Common myeloid progenitor, CD34-positive (primary cell): Measurements from ENCODE around the gene TDG.

Experiments
- CTCF ChIA-PET: fragments of 350-600 bp; sonication (Branson Sonifier 250); formaldehyde crosslinking; loops from one replicate; lab custom pipeline; 2021; ENCODE audit warnings: antibody characterized with exemption; lab: Charles Lee
- POLR2A ChIA-PET: fragments of 350-600 bp; sonication (Branson Sonifier 250); formaldehyde crosslinking; loops from one replicate; lab custom pipeline; 2021; ENCODE audit warnings: antibody characterized with exemption; lab: Charles Lee
- DNase-seq, 3 donors: peaks; one replicate each; pipeline versions ENCODE4 v3.0.0 to v3.0.0-alpha.2; 2013
- H3K27ac ChIP-seq, 2 experiments: 1 replicate in 1 of 2; 2 replicates in 1 of 2; pipeline ENCODE4 v1.7.0; 2013; ENCODE audit warnings: inconsistent platforms in 2 of 2, low read length in 2 of 2, mild to moderate bottlenecking in 2 of 2, low read depth in 1 of 2, moderate library complexity in 1 of 2; ENCODE audit not compliant: severe bottlenecking in 2 of 2, insufficient read depth in 1 of 2, poor library complexity in 1 of 2
- H3K27me3 ChIP-seq, 5 experiments: replicated peaks in 2 of 5; 1 replicate in 3 of 5; 2 replicates in 2 of 5; pipeline versions ENCODE4 v1.6.1 to v1.7.0; 2013; ENCODE audit warnings: low read length in 4 of 5, mild to moderate bottlenecking in 2 of 5, moderate library complexity in 2 of 5, inconsistent platforms in 1 of 5; ENCODE audit not compliant: insufficient read depth in 5 of 5, control insufficient read depth in 4 of 5
- H3K36me3 ChIP-seq, 4 experiments: 1 replicate in 2 of 4; 2 replicates in 2 of 4; pipeline versions ENCODE4 v1.6.1 to v1.7.0; 2013; ENCODE audit warnings: low read length in 3 of 4, control low read depth in 1 of 4, mild to moderate bottlenecking in 1 of 4; ENCODE audit not compliant: control insufficient read depth in 4 of 4, insufficient read depth in 4 of 4
- H3K4me1 ChIP-seq, 4 experiments: 1 replicate in 3 of 4; 2 replicates in 1 of 4; pipeline versions ENCODE4 v1.6.1 to v1.7.1; 2013; ENCODE audit warnings: low read length in 3 of 4, mild to moderate bottlenecking in 3 of 4, control low read depth in 1 of 4, inconsistent platforms in 1 of 4, moderate library complexity in 1 of 4; ENCODE audit not compliant: control insufficient read depth in 4 of 4, insufficient read depth in 4 of 4; ENCODE audit errors: control extremely low read depth in 1 of 4
- H3K4me3 ChIP-seq, 7 experiments: 1 replicate in 4 of 7; 2 replicates in 3 of 7; pipeline versions ENCODE4 v1.5.1 to v1.7.0; 2013; ENCODE audit warnings: mild to moderate bottlenecking in 7 of 7, low read length in 6 of 7, moderate library complexity in 6 of 7, inconsistent platforms in 2 of 7, low read depth in 2 of 7, control low read depth in 1 of 7; ENCODE audit not compliant: insufficient read depth in 4 of 7, control insufficient read depth in 1 of 7; ENCODE audit errors: extremely low read depth in 1 of 7
- H3K9me3 ChIP-seq, 5 experiments: 1 replicate in 4 of 5; 2 replicates in 1 of 5; pipeline versions ENCODE4 v1.6.1 to v1.7.1; 2013; ENCODE audit warnings: low read length in 4 of 5, mild to moderate bottlenecking in 2 of 5, inconsistent platforms in 1 of 5, low read depth in 1 of 5, moderate library complexity in 1 of 5; ENCODE audit not compliant: control insufficient read depth in 4 of 5, insufficient read depth in 2 of 5; ENCODE audit errors: control extremely low read depth in 1 of 5
- WGBS: methylation state at CpG from one replicate; pipeline ENCODE4 v1.1.5; 2013; ENCODE audit not compliant: insufficient coverage; 5-methylcytosine and 5-hydroxymethylcytosine counted together

The TDG gene

GRCh38 chr12:103930034-103930786 is 35.5 kb upstream of the TDG start, which contains the start of gene HSP90B1:
HSP90B1 (plus strand) TSS chr12:103930410; CDS start chr12:103930516, 106 bp downstream.
- Histone ChIP-seq H3K27ac (peak within 1 kb of the TSS; percentile 99 to 100), H3K27me3 (no peaks in the 10 kb centered on the region), H3K4me1 (peaks cover 24 to 46% (median 34%) of the 10 kb centered on the region in 4 experiments), H3K9me3 (no peaks in the 10 kb centered on the region), H3K36me3 (peaks cover 5 to 30% (median 21%) of the 10 kb centered on the region in 4 experiments), H3K4me3 (peak within 1 kb of the TSS; percentile 47 to 99 (median 89))
- WGBS = 0% methylated on average over 34 of the region's 56 CpGs
- ChIA-PET POLR2A (interaction anchor here (0.6 to 3.1 kb wide), 19 partner anchors 8 to 1178 kb away, joined by 3 to 25 read pairs (median 4); partner anchors contain the start of genes NFYB, NT5DC3 and TDG), CTCF (interaction anchor here (0.9 to 3.0 kb wide), 5 partner anchors 8 to 46 kb away, joined by 3 to 11 read pairs (median 4); no protein-coding TSS in a partner anchor)
- DNase-seq = peak; percentile 100

DNA sequence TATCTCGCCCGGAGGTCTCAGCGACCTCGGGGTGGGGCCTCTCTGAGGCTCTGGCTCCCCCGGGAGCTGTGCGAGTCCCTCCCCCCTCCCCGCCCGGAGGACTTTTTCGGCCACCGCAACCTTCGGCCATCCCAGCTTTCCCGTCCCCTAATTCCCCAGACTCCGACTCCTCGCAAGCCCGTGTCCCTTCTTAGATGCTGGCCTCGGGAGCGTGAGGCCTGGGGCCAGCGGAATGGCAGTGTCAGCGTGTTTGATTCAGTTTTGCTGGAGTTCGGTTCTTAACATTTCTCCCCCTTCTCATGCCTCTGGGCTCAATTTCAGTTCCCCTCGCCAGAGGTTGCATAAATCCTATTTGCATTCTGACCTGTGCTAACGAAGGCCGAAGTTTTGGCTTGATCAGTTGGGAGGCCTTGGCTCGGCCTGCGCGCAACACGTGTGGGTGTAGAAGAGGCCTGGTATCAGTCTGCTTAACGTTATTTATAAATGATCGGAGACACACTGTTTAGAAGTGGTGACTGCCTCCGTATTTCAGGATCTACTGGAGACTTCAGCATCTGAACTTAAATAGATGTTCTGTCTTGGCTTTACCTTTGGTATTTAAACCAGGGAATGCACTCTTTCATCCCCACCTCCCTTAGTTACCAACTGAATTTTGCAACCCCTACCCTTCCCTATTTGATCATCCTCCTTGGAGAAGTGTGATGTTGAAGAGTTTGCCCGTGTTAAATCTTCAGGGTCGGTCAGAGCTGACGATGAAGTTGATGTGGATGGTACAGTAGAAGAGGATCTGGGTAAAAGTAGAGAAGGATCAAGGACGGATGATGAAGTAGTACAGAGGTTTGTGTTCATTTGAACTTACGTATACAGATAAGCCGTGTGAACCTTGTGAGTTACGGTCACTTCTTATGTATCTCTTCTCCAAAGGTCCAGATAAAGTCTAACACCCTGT is 34.6 kb upstream of the TDG start:
- H3K27me3 ChIP-seq = no peaks in the 10 kb centered on the region
- H3K36me3 ChIP-seq = peaks cover 8 to 38% (median 27%) of the 10 kb centered on the region in 4 experiments
- ChIA-PET POLR2A (interaction anchor here (0.6 to 3.1 kb wide), 4 partner anchors 24 to 384 kb away, joined by 3 to 25 read pairs (median 6); partner anchors contain the start of genes NT5DC3 and TDG), CTCF (interaction anchor here (1.0 to 3.0 kb wide), 3 partner anchors 9 to 12 kb away, joined by 4 to 11 read pairs (median 6); no protein-coding TSS in a partner anchor)
- WGBS = 2% methylated on average over 29 of the region's 37 CpGs
- H3K27ac ChIP-seq = peak overlapping the region; percentile 98 to 100
- peak overlapping the region; percentile 45 to 99 (median 89) for H3K4me3 ChIP-seq
- H3K9me3 ChIP-seq = no peaks in the 10 kb centered on the region
- H3K4me1 ChIP-seq = peaks cover 24 to 46% (median 34%) of the 10 kb centered on the region in 4 experiments
- DNase-seq = peak in 1 of 3 donors; percentile 21

- ChIA-PET CTCF (no interaction called here), POLR2A (no interaction called here)
- 100% methylated on average over 2 of the region's 2 CpGs for WGBS
- peak in 1 of 3 donors; percentile 20 for DNase-seq
- no peaks in the 10 kb centered on the region for H3K27me3 ChIP-seq
- peak overlapping the region in 1 of 2 experiments; percentile 100 for H3K27ac ChIP-seq
- no peaks in the 10 kb centered on the region for H3K9me3 ChIP-seq
- H3K4me3 ChIP-seq = peak overlapping the region in 1 of 7 experiments; percentile 4
- H3K4me1 ChIP-seq = peaks cover 20 to 43% (median 30%) of the 10 kb centered on the region in 4 experiments
- peaks cover 10 to 57% (median 38%) of the 10 kb centered on the region in 4 experiments for H3K36me3 ChIP-seq
These were observed 32.4 kb upstream of the TDG start for GRCh38 chr12:103933237-103933636.

DNA sequence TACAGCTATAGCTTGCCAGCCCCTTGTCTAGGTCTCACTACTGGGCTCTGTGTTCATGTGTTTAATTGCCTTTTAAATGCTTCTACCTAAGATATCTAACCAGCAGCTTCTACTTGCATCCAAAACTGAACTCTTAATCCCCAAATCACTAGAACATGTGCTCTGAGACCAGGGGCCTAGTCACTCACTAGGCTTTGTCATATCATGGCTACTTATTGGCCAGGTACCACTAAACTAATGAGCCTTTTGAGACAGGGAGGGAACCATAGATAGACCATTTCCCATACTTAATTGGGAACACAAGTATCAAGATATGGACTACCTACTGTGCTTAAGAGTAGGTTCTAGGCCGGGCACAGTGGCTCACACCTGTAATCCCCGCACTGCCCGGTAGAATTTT is 29.0 kb upstream of the TDG start:
- H3K27me3 ChIP-seq = no peaks in the 10 kb centered on the region
- H3K27ac ChIP-seq = no peak overlapping the region
- no peaks in the 10 kb centered on the region for H3K9me3 ChIP-seq
- WGBS = no CpG with 5 or more reads among the region's 3 CpGs
- H3K4me3 ChIP-seq = no peak overlapping the region
- ChIA-PET POLR2A (interaction anchor here (0.7 to 2.5 kb wide), 4 partner anchors 10 to 53 kb away, joined by 5 to 13 read pairs (median 10); no protein-coding TSS in a partner anchor), CTCF (interaction anchor here (0.6 to 1.9 kb wide), 4 partner anchors 9 to 28 kb away, joined by 3 to 9 read pairs (median 3); no protein-coding TSS in a partner anchor)
- peaks cover 26 to 91% (median 63%) of the 10 kb centered on the region in 4 experiments for H3K36me3 ChIP-seq
- peak in 1 of 3 donors; percentile 40 for DNase-seq
- H3K4me1 ChIP-seq = peaks cover 4 to 19% (median 14%) of the 10 kb centered on the region in 4 experiments

DNA sequence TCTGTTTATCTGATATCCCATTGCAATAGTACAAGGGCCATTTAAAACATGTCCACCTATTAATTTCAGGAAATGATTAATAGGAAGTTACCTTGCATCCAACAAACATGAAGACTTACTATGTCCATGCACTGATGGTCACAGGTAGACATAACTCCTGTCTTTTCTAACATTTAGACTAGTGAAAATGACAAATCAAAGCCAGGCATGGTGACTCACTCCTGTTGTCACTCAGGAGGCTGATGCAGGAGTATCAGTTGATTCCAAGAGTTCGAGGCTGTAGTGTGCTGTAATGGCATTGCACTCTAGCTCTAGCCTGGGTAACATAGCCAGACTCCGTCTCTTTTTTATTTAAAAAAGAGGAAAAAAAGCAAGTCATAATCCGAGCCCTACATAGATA is 20.7 kb upstream of the TDG start:
- no peaks in the 10 kb centered on the region for H3K9me3 ChIP-seq
- ChIA-PET CTCF (interaction anchor here (1.5 to 2.2 kb wide), 3 partner anchors 9 to 61 kb away, joined by 4 to 9 read pairs (median 6); no protein-coding TSS in a partner anchor), POLR2A (interaction anchor here (1.5 to 2.6 kb wide), 2 partner anchors 8 to 20 kb away, joined by 5 to 13 read pairs; partner anchors contain the start of gene TDG)
- no peaks in the 10 kb centered on the region for H3K27me3 ChIP-seq
- WGBS = 69% methylated on average over 2 of the region's 3 CpGs
- no peak for DNase-seq
- peaks cover 39 to 97% (median 74%) of the 10 kb centered on the region in 4 experiments for H3K36me3 ChIP-seq
- no peak overlapping the region for H3K4me3 ChIP-seq
- no peak overlapping the region for H3K27ac ChIP-seq
- H3K4me1 ChIP-seq = peaks cover 0 to 2% (median 0%) of the 10 kb centered on the region in 4 experiments

GRCh38 chr12:103947871-103948555 is 17.7 kb upstream of the TDG start:
- Histone ChIP-seq H3K4me1 (peaks cover 0 to 2% (median 0%) of the 10 kb centered on the region in 4 experiments), H3K27me3 (no peaks in the 10 kb centered on the region), H3K27ac (no peak overlapping the region), H3K36me3 (peaks cover 32 to 95% (median 70%) of the 10 kb centered on the region in 4 experiments), H3K9me3 (no peaks in the 10 kb centered on the region), H3K4me3 (no peak overlapping the region)
- no peak for DNase-seq
- POLR2A ChIA-PET = interaction anchor here (0.8 to 1.0 kb wide), 3 partner anchors 9 to 58 kb away, joined by 3 to 5 read pairs (median 3); a partner anchor contains a TSS
- CTCF ChIA-PET = interaction anchor here (0.9 kb wide), 1 partner anchor 18 kb away, joined by 3 read pairs; no protein-coding TSS in a partner anchor
- WGBS = 96% methylated on average over 6 of the region's 7 CpGs
